Upper lobe of left lung (tissue), 4 donors: Measurements from ENCODE around the gene KPNA6.
A peak's percentile ranks its signal among the peaks of the same experiment; 100 is the strongest.

Source experiments
- CTCF ChIP-seq, 6 experiments: fragments of 450-650 bp in 4 of 6; fragments of 200-600 bp in 2 of 6; sonication (generic) in 2 of 6; IDR thresholded peaks; one replicate each; pipeline ENCODE4 v1.5.1; 2016 to 2019; ENCODE audit warnings: antibody characterized with exemption in 6 of 6
- EP300 ChIP-seq, 4 donors: sonication (generic); formaldehyde crosslinking; IDR thresholded peaks; one replicate each; pipeline ENCODE4 v1.5.1; 2017; ENCODE audit warnings: antibody characterized with exemption in 4 of 4, control low read depth in 2 of 4
- POLR2A ChIP-seq, 4 donors: fragments of 450-650 bp; IDR thresholded peaks; one replicate each; pipeline ENCODE4 v1.5.1; 2016 to 2017; ENCODE audit warnings: antibody characterized with exemption in 4 of 4, mild to moderate bottlenecking in 2 of 4
- POLR2AphosphoS5 ChIP-seq, 2 donors: sonication (generic); formaldehyde crosslinking; IDR thresholded peaks; one replicate each; pipeline ENCODE4 v1.5.1; 2017; ENCODE audit warnings: antibody characterized with exemption in 2 of 2

- TF ChIP-seq CTCF (IDR thresholded peaks at IDR 0.05) = peak in 1 of 6 experiments; percentile 4
- peak in 3 of 4 donors; percentile 12 to 71 (median 23) for TF ChIP-seq POLR2A (IDR thresholded peaks at IDR 0.05)
- TF ChIP-seq EP300 (IDR thresholded peaks at IDR 0.05) = no peak
- peak; percentile 82 to 92 for TF ChIP-seq POLR2AphosphoS5 (IDR thresholded peaks at IDR 0.05)
These were observed at the start of gene KPNA6 for GRCh38 chr1:32107742-32108661.
